T-cell (primary cell): ENCODE results near the gene TMEM232. TPM values are rescaled to one million over a fixed set of nuclear protein-coding genes. Genes with fewer than 3 reads are reported as not detected.

Source experiments
- ATAC-seq, 4 experiments: fragments of 200-7000 bp in 3 of 4; fragments of 150-1000 bp in 1 of 4; cut with Tn5 transposase; replicated peaks in 1 of 4; 1 replicate in 3 of 4; 2 replicates in 1 of 4; pipeline ENCODE4 v1.10.0; 2021; ENCODE audit warnings: moderate library complexity in 3 of 4, mild to moderate bottlenecking in 2 of 4, moderate number of reproducible peaks in 1 of 4
- CTCF ChIA-PET, 2 donors: fragments of 300-600 bp; sonication (Branson Sonifier 250); formaldehyde crosslinking; loops; one replicate each; lab custom pipeline; 2022; ENCODE audit warnings: antibody characterized with exemption in 2 of 2; lab: Charles Lee
- POLR2A ChIA-PET, 2 donors: fragments of 300-600 bp; sonication (Branson Sonifier 250); formaldehyde crosslinking; loops; one replicate each; lab custom pipeline; 2022; ENCODE audit warnings: antibody characterized with exemption in 2 of 2; lab: Charles Lee
- DNase-seq, 35 experiments: peaks; one replicate each; pipeline versions ENCODE4 v3.0.0 to v3.0.0-alpha.2; 2013 to 2023
- H3K27ac ChIP-seq: one replicate; pipeline ENCODE4 v1.5.1; 2013; ENCODE audit warnings: low read length
- H3K27me3 ChIP-seq, 2 experiments: replicated peaks in 1 of 2; 1 replicate in 1 of 2; 2 replicates in 1 of 2; pipeline versions ENCODE4 v1.6.1 to v1.7.0; 2013; ENCODE audit warnings: low read length in 1 of 2, mixed read lengths in 1 of 2; ENCODE audit not compliant: control insufficient read depth in 2 of 2, insufficient read depth in 2 of 2; ENCODE audit errors: extremely low read depth in 1 of 2
- H3K36me3 ChIP-seq, 2 donors: 1 replicate in 1 of 2; 2 replicates in 1 of 2; pipeline versions ENCODE4 v1.6.1 to v1.7.0; 2013; ENCODE audit warnings: low read length in 1 of 2; ENCODE audit not compliant: control insufficient read depth in 2 of 2, insufficient read depth in 1 of 2; ENCODE audit errors: extremely low read depth in 1 of 2
- H3K4me1 ChIP-seq, 2 experiments: 1 replicate in 1 of 2; 2 replicates in 1 of 2; pipeline versions ENCODE4 v1.6.1 to v1.7.0; 2013; ENCODE audit warnings: low read length in 2 of 2, mixed read lengths in 1 of 2; ENCODE audit not compliant: insufficient read depth in 2 of 2, control insufficient read depth in 1 of 2; ENCODE audit errors: extremely low read depth in 1 of 2
- H3K4me3 ChIP-seq, 2 donors: 1 replicate in 1 of 2; 2 replicates in 1 of 2; pipeline versions ENCODE4 v1.5.1 to v1.7.0; 2013; ENCODE audit warnings: mild to moderate bottlenecking in 2 of 2, low read length in 1 of 2, moderate library complexity in 1 of 2; ENCODE audit not compliant: control insufficient read depth in 1 of 2; ENCODE audit errors: extremely low read depth in 1 of 2
- H3K9me3 ChIP-seq: 2 replicates; pipeline ENCODE4 v1.7.0; 2013
- H3K27ac Mint-ChIP-seq, 2 donors: one replicate each; pipeline ENCODE4 v1.8.0; 2020 to 2021; ENCODE audit warnings: mild to moderate bottlenecking in 2 of 2, mixed read lengths in 2 of 2
- H3K27me3 Mint-ChIP-seq, 2 donors: one replicate each; pipeline ENCODE4 v1.8.0; 2021 to 2022; ENCODE audit warnings: mixed read lengths in 2 of 2
- H3K36me3 Mint-ChIP-seq: one replicate; pipeline ENCODE4 v1.8.0; 2021; ENCODE audit warnings: mixed read lengths
- H3K4me1 Mint-ChIP-seq, 3 donors: one replicate each; pipeline ENCODE4 v1.8.0; 2020 to 2022; ENCODE audit warnings: mixed read lengths in 3 of 3, mild to moderate bottlenecking in 1 of 3
- H3K4me3 Mint-ChIP-seq, 3 donors: one replicate each; pipeline ENCODE4 v1.8.0; 2020 to 2022; ENCODE audit warnings: mild to moderate bottlenecking in 3 of 3, mixed read lengths in 3 of 3, moderate library complexity in 3 of 3
- H3K9me3 Mint-ChIP-seq, 3 donors: one replicate each; pipeline ENCODE4 v1.8.0; 2020 to 2022; ENCODE audit warnings: mixed read lengths in 3 of 3
- WGBS: methylation state at CpG from one replicate; pipeline ENCODE4 v1.1.5; 2013; ENCODE audit warnings: missing lambda C conversion rate; ENCODE audit not compliant: insufficient coverage; 5-methylcytosine and 5-hydroxymethylcytosine counted together
- total RNA-seq, 35 experiments: library from RNA in 6 of 35; stranded (reverse) in 6 of 35; fragments of 120-200 nt in 1 of 35; gene quantifications; one replicate each; pipeline versions ENCODE4 v1.2.1 to v1.2.4 and lab custom pipeline; 2013 to 2026

The TMEM232 gene
- total RNA-seq, 5 donors from 2014 or later (not counting 1 experiment from before 2014, with no cell fraction given) = 1.1 to 2.9 (median 1.5) TPM

- ATAC-seq = no peak
- Mint-ChIP-seq H3K36me3 (no peaks in the 10 kb centered on the region), H3K27ac (no peak overlapping the region), H3K9me3 (peaks cover under 1 to 4% (median 2%) of the 10 kb centered on the region in 3 donors), H3K4me1 (no peaks in the 10 kb centered on the region), H3K4me3 (no peak overlapping the region), H3K27me3 (peaks cover 0 to 5% of the 10 kb centered on the region in 2 donors)
- ChIA-PET POLR2A (no interaction called here), CTCF (no interaction called here)
- Histone ChIP-seq H3K9me3 (no peaks in the 10 kb centered on the region), H3K4me3 (no peak overlapping the region), H3K27me3 (no peaks in the 10 kb centered on the region), H3K36me3 (no peaks in the 10 kb centered on the region), H3K27ac (no peak overlapping the region), H3K4me1 (no peaks in the 10 kb centered on the region)
- DNase-seq = no peak
- no CpG with 5 or more reads among the region's 1 CpG for WGBS
These were observed 165.0 kb downstream of the TMEM232 start for GRCh38 chr5:110561510-110561909.

DNA sequence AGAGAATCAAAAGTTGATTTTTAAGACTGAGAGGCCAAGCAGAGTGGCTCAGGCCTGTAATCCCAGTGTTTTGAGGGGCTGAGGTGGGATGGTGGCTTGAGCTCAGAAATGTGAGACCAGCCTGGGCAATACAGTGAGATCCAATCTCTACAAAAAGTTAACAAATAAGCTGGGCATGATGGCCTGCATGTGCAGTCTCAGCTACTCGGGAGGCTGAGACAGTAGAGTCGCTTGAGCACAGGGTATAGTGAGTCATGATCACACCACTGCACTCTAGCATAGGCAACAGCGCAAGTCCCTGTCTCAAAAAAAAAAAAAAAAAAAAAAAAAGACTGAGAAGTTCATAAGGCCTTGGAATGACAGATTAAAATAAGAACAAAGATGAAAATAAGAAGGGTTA is 177.2 kb downstream of the TMEM232 start:
- Histone ChIP-seq H3K27me3 (no peaks in the 10 kb centered on the region), H3K4me3 (no peak overlapping the region), H3K4me1 (no peaks in the 10 kb centered on the region), H3K9me3 (no peaks in the 10 kb centered on the region), H3K36me3 (no peaks in the 10 kb centered on the region), H3K27ac (no peak overlapping the region)
- WGBS = no CpG with 5 or more reads among the region's 3 CpGs
- Mint-ChIP-seq H3K9me3 (peaks cover 0 to 13% (median 4%) of the 10 kb centered on the region in 3 donors), H3K4me1 (no peaks in the 10 kb centered on the region), H3K27ac (no peak overlapping the region), H3K4me3 (no peak overlapping the region), H3K27me3 (no peaks in the 10 kb centered on the region), H3K36me3 (no peaks in the 10 kb centered on the region)
- CTCF ChIA-PET = interaction anchor here in 1 of 2 donors (0.7 kb wide), 1 partner anchor 660 kb away, joined by 4 read pairs; no protein-coding TSS in a partner anchor
- DNase-seq (no peak), ATAC-seq (no peak)
- POLR2A ChIA-PET = no interaction called here

- POLR2A ChIA-PET = no interaction called here
- DNase-seq = no peak
- no peak overlapping the region for H3K27ac Mint-ChIP-seq
- H3K27ac ChIP-seq = no peak overlapping the region
- no peak overlapping the region for H3K4me3 Mint-ChIP-seq
- no peaks in the 10 kb centered on the region for H3K4me1 Mint-ChIP-seq
- peaks cover 0 to 8% (median 4%) of the 10 kb centered on the region in 3 donors for H3K9me3 Mint-ChIP-seq
- H3K4me1 ChIP-seq = no peaks in the 10 kb centered on the region
- H3K27me3 Mint-ChIP-seq = no peaks in the 10 kb centered on the region
- no peaks in the 10 kb centered on the region for H3K27me3 ChIP-seq
- H3K36me3 Mint-ChIP-seq = no peaks in the 10 kb centered on the region
- no peaks in the 10 kb centered on the region for H3K9me3 ChIP-seq
- H3K36me3 ChIP-seq = no peaks in the 10 kb centered on the region
- CTCF ChIA-PET = no interaction called here
- H3K4me3 ChIP-seq = no peak overlapping the region
- ATAC-seq = no peak
- no CpG with 5 or more reads among the region's 3 CpGs for WGBS
These were observed 178.3 kb downstream of the TMEM232 start for GRCh38 chr5:110548171-110548570.

DNA sequence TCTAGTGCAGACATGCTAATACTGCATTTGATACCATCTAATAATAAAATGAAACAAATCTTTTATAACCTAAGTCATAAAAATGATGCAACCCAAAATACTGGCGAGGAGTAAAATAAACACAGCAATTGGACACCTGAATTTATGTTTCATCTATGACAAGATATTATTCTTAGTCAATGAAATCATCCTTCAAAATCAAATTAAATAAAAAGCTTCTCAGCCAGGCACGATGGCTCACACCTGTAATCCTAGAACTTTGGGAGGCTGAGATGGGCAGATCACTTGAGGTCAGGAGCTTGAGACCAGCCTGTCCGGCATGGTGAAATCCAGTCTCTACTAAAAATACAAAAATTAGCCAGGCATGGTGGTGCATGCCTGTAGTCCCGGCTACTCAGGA is 179.0 kb downstream of the TMEM232 start:
- Mint-ChIP-seq H3K4me1 (no peaks in the 10 kb centered on the region), H3K36me3 (no peaks in the 10 kb centered on the region), H3K4me3 (no peak overlapping the region), H3K9me3 (peaks cover 0 to 7% (median 4%) of the 10 kb centered on the region in 3 donors), H3K27me3 (no peaks in the 10 kb centered on the region), H3K27ac (no peak overlapping the region)
- DNase-seq (no peak), ATAC-seq (no peak)
- H3K36me3 ChIP-seq = no peaks in the 10 kb centered on the region
- ChIA-PET POLR2A (interaction anchor here in 1 of 2 donors (0.6 kb wide), 1 partner anchor 521 kb away, joined by 8 read pairs; no protein-coding TSS in a partner anchor), CTCF (no interaction called here)
- no peak overlapping the region for H3K4me3 ChIP-seq
- H3K4me1 ChIP-seq = no peaks in the 10 kb centered on the region
- H3K27me3 ChIP-seq = no peaks in the 10 kb centered on the region
- H3K27ac ChIP-seq = no peak overlapping the region
- WGBS = 100% methylated on average over 1 of the region's 4 CpGs
- H3K9me3 ChIP-seq = no peaks in the 10 kb centered on the region

DNA sequence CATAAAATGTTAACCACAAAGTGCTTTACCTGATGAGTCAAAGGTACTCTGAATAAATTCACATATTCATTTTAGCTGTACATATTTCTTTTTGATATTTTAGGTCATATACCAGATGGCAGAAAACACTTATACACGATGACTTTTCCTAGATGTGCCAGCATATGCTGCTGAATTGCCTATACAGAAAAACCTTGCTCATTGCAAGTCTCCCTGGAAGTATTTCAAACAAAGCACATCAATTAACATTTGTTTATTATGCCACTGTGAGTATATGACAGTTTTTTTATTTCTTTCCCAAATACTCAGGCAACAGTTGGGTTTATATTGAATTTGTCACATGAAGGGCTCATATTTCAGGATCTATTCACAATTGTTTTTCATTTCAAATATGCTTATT is 180.8 kb downstream of the TMEM232 start:
- no peak overlapping the region for H3K4me3 Mint-ChIP-seq
- H3K27ac Mint-ChIP-seq = no peak overlapping the region
- H3K36me3 Mint-ChIP-seq = no peaks in the 10 kb centered on the region
- no peaks in the 10 kb centered on the region for H3K4me1 Mint-ChIP-seq
- ChIA-PET CTCF (no interaction called here), POLR2A (no interaction called here)
- Histone ChIP-seq H3K36me3 (no peaks in the 10 kb centered on the region), H3K4me3 (no peak overlapping the region), H3K4me1 (no peaks in the 10 kb centered on the region), H3K27ac (no peak overlapping the region), H3K9me3 (no peaks in the 10 kb centered on the region), H3K27me3 (no peaks in the 10 kb centered on the region)
- WGBS = 80% methylated on average over 1 of the region's 1 CpG
- H3K9me3 Mint-ChIP-seq = no peaks in the 10 kb centered on the region
- no peaks in the 10 kb centered on the region for H3K27me3 Mint-ChIP-seq
- ATAC-seq (no peak), DNase-seq (no peak)

DNA sequence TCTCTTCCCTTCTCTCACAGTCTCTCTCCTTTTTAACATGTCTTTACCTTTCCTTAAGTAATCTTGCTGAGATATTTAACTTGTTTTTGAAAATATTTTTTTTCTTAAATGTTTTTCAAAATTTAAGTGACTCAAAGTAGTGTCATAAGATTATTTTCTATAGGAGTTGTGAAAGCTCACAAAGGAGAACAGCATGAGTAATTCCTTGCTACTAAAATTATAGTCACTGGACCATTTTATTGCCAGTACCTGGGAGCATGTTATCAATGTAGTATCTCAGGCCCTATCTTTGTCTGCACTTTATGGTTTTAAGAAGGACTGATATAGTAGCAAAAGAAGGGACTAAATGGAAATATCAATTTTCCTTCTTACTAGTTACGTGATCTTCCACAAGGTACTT is 181.9 kb downstream of the TMEM232 start:
- Histone ChIP-seq H3K27ac (no peak overlapping the region), H3K4me1 (no peaks in the 10 kb centered on the region), H3K36me3 (no peaks in the 10 kb centered on the region), H3K9me3 (no peaks in the 10 kb centered on the region), H3K27me3 (no peaks in the 10 kb centered on the region), H3K4me3 (no peak overlapping the region)
- no peak overlapping the region for H3K27ac Mint-ChIP-seq
- H3K4me3 Mint-ChIP-seq = no peak overlapping the region
- no peaks in the 10 kb centered on the region for H3K27me3 Mint-ChIP-seq
- ATAC-seq = no peak
- no CpG with 5 or more reads among the region's 1 CpG for WGBS
- CTCF ChIA-PET = interaction anchor here in 1 of 2 donors (0.6 to 0.7 kb wide), 2 partner anchors 24 to 228 kb away, joined by 3 to 6 read pairs; no protein-coding TSS in a partner anchor
- no peaks in the 10 kb centered on the region for H3K9me3 Mint-ChIP-seq
- no peaks in the 10 kb centered on the region for H3K4me1 Mint-ChIP-seq
- H3K36me3 Mint-ChIP-seq = no peaks in the 10 kb centered on the region
- no peak for DNase-seq
- POLR2A ChIA-PET = interaction anchor here in 1 of 2 donors (0.7 kb wide), 1 partner anchor 50 kb away, joined by 5 read pairs; no protein-coding TSS in a partner anchor

GRCh38 chr5:110542949-110543348 is 183.5 kb downstream of the TMEM232 start:
- POLR2A ChIA-PET = no interaction called here
- H3K9me3 Mint-ChIP-seq = no peaks in the 10 kb centered on the region
- H3K9me3 ChIP-seq = no peaks in the 10 kb centered on the region
- 80% methylated on average over 1 of the region's 3 CpGs for WGBS
- no peaks in the 10 kb centered on the region for H3K4me1 Mint-ChIP-seq
- CTCF ChIA-PET = no interaction called here
- H3K4me3 Mint-ChIP-seq = no peak overlapping the region
- H3K4me3 ChIP-seq = no peak overlapping the region
- no peak for DNase-seq
- no peak for ATAC-seq
- H3K27ac ChIP-seq = no peak overlapping the region
- no peaks in the 10 kb centered on the region for H3K27me3 ChIP-seq
- no peaks in the 10 kb centered on the region for H3K36me3 ChIP-seq
- H3K4me1 ChIP-seq = no peaks in the 10 kb centered on the region
- no peaks in the 10 kb centered on the region for H3K36me3 Mint-ChIP-seq
- H3K27me3 Mint-ChIP-seq = no peaks in the 10 kb centered on the region
- H3K27ac Mint-ChIP-seq = no peak overlapping the region
